ENCODE results near the gene SSR1. TPM values are rescaled to one million over a fixed set of nuclear protein-coding genes. Genes with fewer than 3 reads are reported as not detected.
"Not testable (repeated sequence)": the region's sequence is repeated elsewhere in the genome, so short reads cannot be mapped to it uniquely, and the experiment has no call there.

SSR1 gene
- total RNA-seq, 1 donor from 2014 or later, result 96.6 TPM

- Mint-ChIP-seq H3K27ac (no peak overlapping the region), H3K27me3 (ENCODE audit: insufficient read depth, low read depth) (no peaks in the 10 kb centered on the region), H3K4me3 (no peak overlapping the region), H3K4me1 (no peaks in the 10 kb centered on the region), H3K9me3 (no peaks in the 10 kb centered on the region), H3K36me3 (peaks cover 12% of the 10 kb centered on the region)
- TF ChIP-seq CTCF (IDR thresholded peaks at IDR 0.05) (no peak), EZH2phosphoT487 (IDR thresholded peaks at IDR 0.05) (no peak), EZH2 (IDR thresholded peaks at IDR 0.05) (no peak)
- Histone ChIP-seq H3K79me2 (ENCODE audit: low read depth) (no peaks in the 10 kb centered on the region), H3K4me3 (no peak overlapping the region), H3K27me3 (no peaks in the 10 kb centered on the region), H3F3A (ENCODE audit: low read depth) (peaks cover 16% of the 10 kb centered on the region), H3K9ac (no peak overlapping the region), H3K4me1 (peaks cover 4% of the 10 kb centered on the region), H3K27ac (no peak overlapping the region), H3K9me3 (ENCODE audit: low read depth) (no peaks in the 10 kb centered on the region), H3K4me2 (no peak overlapping the region), H3K36me3 (peaks cover 8% of the 10 kb centered on the region), H4K20me1 (ENCODE audit: low read depth) (no peaks in the 10 kb centered on the region), H2AFZ (replicated peaks) (no peak overlapping the region)
- DNase-seq (ENCODE audit: low spot score), result no peak
Measured at GRCh38 chr6:7282097-7282906, 30.7 kb downstream of the SSR1 start.

GRCh38 chr6:7276199-7276524 lies 36.8 kb downstream of the SSR1 start:
- Histone ChIP-seq H2AFZ (replicated peaks) (no peak overlapping the region), H3K79me2 (ENCODE audit: low read depth) (no peaks in the 10 kb centered on the region), H3K9me3 (ENCODE audit: low read depth) (no peaks in the 10 kb centered on the region), H3K4me3 (no peak overlapping the region), H3K27ac (no peak overlapping the region), H3K4me2 (no peak overlapping the region), H3K36me3 (no peaks in the 10 kb centered on the region), H3F3A (ENCODE audit: low read depth) (peaks cover 7% of the 10 kb centered on the region), H3K27me3 (no peaks in the 10 kb centered on the region), H3K4me1 (peaks cover 4% of the 10 kb centered on the region), H4K20me1 (ENCODE audit: low read depth) (no peaks in the 10 kb centered on the region), H3K9ac (no peak overlapping the region)
- Mint-ChIP-seq H3K4me3 (no peak overlapping the region), H3K36me3 (no peaks in the 10 kb centered on the region), H3K27me3 (ENCODE audit: insufficient read depth, low read depth) (peaks cover 5% of the 10 kb centered on the region), H3K27ac (no peak overlapping the region), H3K4me1 (peaks cover 4% of the 10 kb centered on the region), H3K9me3 (no peaks in the 10 kb centered on the region)
- DNase-seq (ENCODE audit: low spot score), result no peak
- TF ChIP-seq EZH2 (IDR thresholded peaks at IDR 0.05) (no peak), EZH2phosphoT487 (IDR thresholded peaks at IDR 0.05) (no peak), CTCF (IDR thresholded peaks at IDR 0.05) (no peak)

- not testable (repeated sequence) for H3K36me3 Mint-ChIP-seq; H3K9me3 ChIP-seq (ENCODE audit: low read depth); H3K4me1 ChIP-seq; H3K9me3 Mint-ChIP-seq; H2AFZ ChIP-seq (replicated peaks); H3K27ac Mint-ChIP-seq; H3K27ac ChIP-seq; H3K9ac ChIP-seq; H3K4me3 ChIP-seq; H3K4me3 Mint-ChIP-seq; H4K20me1 ChIP-seq (ENCODE audit: low read depth); H3K27me3 ChIP-seq; H3F3A ChIP-seq (ENCODE audit: low read depth); H3K4me2 ChIP-seq; H3K27me3 Mint-ChIP-seq (ENCODE audit: insufficient read depth, low read depth); H3K79me2 ChIP-seq (ENCODE audit: low read depth); DNase-seq (ENCODE audit: low spot score); H3K36me3 ChIP-seq
- H3K4me1 Mint-ChIP-seq, result peaks cover 11% of the 10 kb centered on the region
Measured at GRCh38 chr6:7274525-7274924, 38.5 kb downstream of the SSR1 start.

GRCh38 chr6:7273709-7274108 lies 39.3 kb downstream of the SSR1 start:
- H3K36me3 ChIP-seq, result no peaks in the 10 kb centered on the region
- H3K27ac Mint-ChIP-seq, result no peak overlapping the region
- H3K27me3 ChIP-seq, result no peaks in the 10 kb centered on the region
- H3K4me3 Mint-ChIP-seq, result no peak overlapping the region
- no peaks in the 10 kb centered on the region for H3K79me2 ChIP-seq (ENCODE audit: low read depth)
- H4K20me1 ChIP-seq (ENCODE audit: low read depth), result no peaks in the 10 kb centered on the region
- TF ChIP-seq EZH2 (IDR thresholded peaks at IDR 0.05), result no peak
- TF ChIP-seq CTCF (IDR thresholded peaks at IDR 0.05), result no peak
- no peak for TF ChIP-seq EZH2phosphoT487 (IDR thresholded peaks at IDR 0.05)
- H3K27me3 Mint-ChIP-seq (ENCODE audit: insufficient read depth, low read depth), result peaks cover 5% of the 10 kb centered on the region
- H3F3A ChIP-seq (ENCODE audit: low read depth), result peaks cover 7% of the 10 kb centered on the region
- no peak for DNase-seq (ENCODE audit: low spot score)
- H3K4me1 Mint-ChIP-seq, result peaks cover 11% of the 10 kb centered on the region
- H3K4me2 ChIP-seq, result no peak overlapping the region
- no peak overlapping the region for H3K4me3 ChIP-seq
- H3K36me3 Mint-ChIP-seq, result no peaks in the 10 kb centered on the region
- peaks cover 4% of the 10 kb centered on the region for H3K4me1 ChIP-seq
- no peak overlapping the region for H3K9ac ChIP-seq
- peaks cover 6% of the 10 kb centered on the region for H3K9me3 Mint-ChIP-seq
- no peak overlapping the region for H3K27ac ChIP-seq
- no peak overlapping the region for H2AFZ ChIP-seq (replicated peaks)
- H3K9me3 ChIP-seq (ENCODE audit: low read depth), result no peaks in the 10 kb centered on the region
